K562 (cell line): Measurements from ENCODE around the gene TMEM87B. TPM values are rescaled to one million over a fixed set of nuclear protein-coding genes. Genes with fewer than 3 reads are reported as not detected.
A peak's percentile ranks its signal among the peaks of the same experiment; 100 is the strongest.

Experiments used
- ATAC-seq: fragments of 200-7000 bp; cut with Tn5 transposase; 3 replicates; pipeline ENCODE4 v1.9.1; 2020; ENCODE audit warnings: moderate library complexity
- BruUV-seq: library from RNA; stranded (reverse); fragments of 400-500 nt; replicated peaks from 2 replicates; lab custom pipeline; 2021; lab: Mats Ljungman, UMichigan
- CTCF ChIA-PET: fragments of 300-600 bp; formaldehyde crosslinking; extraction: SDS; loops from one replicate; lab custom pipeline; 2021; ENCODE audit warnings: low intra/inter-chr PET ratio; lab: Yijun Ruan, JAX
- POLR2A ChIA-PET: fragments of 300-600, 350-650 bp; sonication (Branson Sonifier 250); formaldehyde crosslinking; extraction: SDS; loops from one replicate; lab custom pipeline; 2021; ENCODE audit warnings: antibody characterized with exemption, inconsistent platforms; lab: Yijun Ruan, JAX
- DNase-seq, 4 experiments: peaks; one replicate each; pipeline versions ENCODE4 v3.0.0 to v3.0.0-alpha.2; 2011 to 2018; ENCODE audit warnings: low spot score in 3 of 4, mixed read lengths in 3 of 4; ENCODE audit errors: extremely low read depth in 1 of 4
- FAIRE-seq: peaks from 2 replicates; lab custom pipeline; 2011; peaks lifted over from hg19 to GRCh38; lab: Jason Lieb, UNC
- H2AFZ ChIP-seq: 2 replicates; pipeline ENCODE4 v1.6.0; 2011; ENCODE audit warnings: low read depth, low read length, control low read depth, inconsistent platforms
- H3K27ac ChIP-seq: fragments of 200-600 bp; 3 replicates; pipeline ENCODE4 v1.8.0; 2011; ENCODE audit warnings: low read depth, mild to moderate bottlenecking, control low read depth, inconsistent platforms, low read length, moderate library complexity, mixed read lengths; ENCODE audit errors: extremely low read depth
- H3K27me3 ChIP-seq, 2 experiments: fragments of 300-600 bp in 1 of 2; 2 replicates in 1 of 2; 3 replicates in 1 of 2; pipeline versions ENCODE4 v1.6.0 to v1.8.0; 2011; ENCODE audit warnings: inconsistent platforms in 2 of 2, low read length in 2 of 2, mild to moderate bottlenecking in 1 of 2, mixed read lengths in 1 of 2, moderate library complexity in 1 of 2; ENCODE audit not compliant: control insufficient read depth in 2 of 2, insufficient read depth in 2 of 2
- H3K36me3 ChIP-seq: fragments of 300-600 bp; 3 replicates; pipeline ENCODE4 v1.8.0; 2011; ENCODE audit warnings: mild to moderate bottlenecking, low read length, inconsistent platforms; ENCODE audit not compliant: control insufficient read depth, insufficient read depth
- H3K4me1 ChIP-seq, 2 experiments: fragments of 200-600 bp in 1 of 2; replicated peaks in 1 of 2; 2 replicates in 1 of 2; 3 replicates in 1 of 2; pipeline versions ENCODE4 v1.5.1 to v1.8.0; 2011; ENCODE audit warnings: inconsistent platforms in 2 of 2, low read length in 2 of 2, mild to moderate bottlenecking in 1 of 2, mixed read lengths in 1 of 2, moderate library complexity in 1 of 2; ENCODE audit not compliant: control insufficient read depth in 2 of 2, insufficient read depth in 2 of 2
- H3K4me2 ChIP-seq: 2 replicates; pipeline ENCODE4 v1.6.1; 2011; ENCODE audit warnings: low read length, control low read depth, inconsistent platforms, mixed read lengths; ENCODE audit not compliant: insufficient read depth
- H3K4me3 ChIP-seq: fragments of 200-600 bp; sonication (generic), shearing (Covaris generic); 2 replicates; pipeline ENCODE4 v1.5.1; 2016; ENCODE audit warnings: control low read depth, inconsistent platforms
- H3K79me2 ChIP-seq: fragments of 200-600 bp; 3 replicates; pipeline ENCODE4 v1.8.0; 2011; ENCODE audit warnings: low read length, inconsistent platforms; ENCODE audit not compliant: control insufficient read depth, insufficient read depth
- H3K9ac ChIP-seq, 2 experiments: 2 replicates each; pipeline versions ENCODE4 v1.6.0 to v1.6.1; 2011; ENCODE audit warnings: low read depth in 2 of 2, low read length in 2 of 2, control low read depth in 1 of 2, inconsistent platforms in 1 of 2, mild to moderate bottlenecking in 1 of 2, mixed read lengths in 1 of 2; ENCODE audit not compliant: insufficient read depth in 1 of 2
- H3K9me1 ChIP-seq: one replicate; pipeline ENCODE4 v1.6.0; 2011; ENCODE audit warnings: inconsistent platforms, mild to moderate bottlenecking, low read length, moderate library complexity; ENCODE audit not compliant: control insufficient read depth, insufficient read depth
- H3K9me3 ChIP-seq: replicated peaks from 2 replicates; pipeline ENCODE4 v1.5.1; 2011; ENCODE audit warnings: low read depth, low read length, inconsistent platforms; ENCODE audit not compliant: control insufficient read depth, insufficient read depth
- H4K20me1 ChIP-seq: replicated peaks from 2 replicates; pipeline ENCODE4 v1.6.1; 2011; ENCODE audit warnings: low read length, inconsistent platforms, mixed read lengths; ENCODE audit not compliant: control insufficient read depth, insufficient read depth
- CEBPG ChIP-seq, 3 experiments: fragments of 200-800 bp in 1 of 3; sonication (Bioruptor generic) in 1 of 3; sonication (generic) in 1 of 3; formaldehyde crosslinking in 1 of 3; IDR thresholded peaks in 2 of 3; conservative IDR thresholded peaks in 1 of 3; 2 replicates each; pipeline versions ENCODE4 v1.6.1 to v1.8.0; 2016 to 2022; ENCODE audit warnings: missing compliant biosample characterization in 2 of 3, missing genetic modification characterization in 2 of 3, mild to moderate bottlenecking in 1 of 3, missing genetic modification reagents in 1 of 3
- E2F4 ChIP-seq: sonication (generic); formaldehyde crosslinking; IDR thresholded peaks from 2 replicates; pipeline ENCODE4 v1.8.0; 2022; ENCODE audit warnings: mild to moderate bottlenecking, low read depth, missing genetic modification reagents
- L3MBTL2 ChIP-seq: fragments of 450-650 bp; IDR thresholded peaks from 2 replicates; pipeline ENCODE4 v1.6.1; 2016; ENCODE audit warnings: mild to moderate bottlenecking, moderate library complexity
- MLLT1 ChIP-seq, 2 experiments: fragments of 450-650 bp; IDR thresholded peaks; 2 replicates each; pipeline ENCODE4 v1.6.1; 2016
- NFE2 ChIP-seq: IDR thresholded peaks from 2 replicates; pipeline ENCODE4 v1.6.1; 2014; ENCODE audit warnings: antibody characterized with exemption, low read depth
- NFYB ChIP-seq: IDR thresholded peaks from 2 replicates; pipeline ENCODE4 v1.6.1; 2011; ENCODE audit warnings: mild to moderate bottlenecking, moderate library complexity; ENCODE audit not compliant: insufficient read length; ENCODE audit errors: extremely low read depth
- NRF1 ChIP-seq, 2 experiments: fragments of 450-650 bp; IDR thresholded peaks in 1 of 2; conservative IDR thresholded peaks in 1 of 2; 2 replicates each; pipeline ENCODE4 v1.6.1; 2014; ENCODE audit warnings: mild to moderate bottlenecking in 2 of 2
- RBM25 ChIP-seq: fragments of 200-400 bp; formaldehyde crosslinking; IDR thresholded peaks from 2 replicates; pipeline ENCODE4 v1.6.1; 2018; ENCODE audit warnings: low read length, low read depth, moderate library complexity; ENCODE audit not compliant: severe bottlenecking
- SRSF7 ChIP-seq: fragments of 200-400 bp; formaldehyde crosslinking; optimal IDR thresholded peaks from 2 replicates; pipeline ENCODE3; 2017; ENCODE audit warnings: mild to moderate bottlenecking, low read depth, low read length
- YY1 ChIP-seq, 3 experiments: IDR thresholded peaks; 2 replicates each; pipeline ENCODE4 v1.6.1; 2011; ENCODE audit warnings: low read length in 2 of 3, mild to moderate bottlenecking in 2 of 3, moderate library complexity in 2 of 3, borderline replicate concordance in 1 of 3, control low read depth in 1 of 3, low read depth in 1 of 3; ENCODE audit not compliant: insufficient read depth in 3 of 3, insufficient replicate concordance in 2 of 3, control insufficient read depth in 1 of 3, insufficient read length in 1 of 3; ENCODE audit errors: extremely low read depth in 1 of 3
- ZNF785 ChIP-seq: fragments of 250-450 bp; sonication (Bioruptor Pico); IDR thresholded peaks from 2 replicates; pipeline ENCODE4 v1.4.0; 2020; ENCODE audit warnings: mild to moderate bottlenecking
- WGBS: fragments of 100-300 bp; shearing (Covaris generic); methylation state at CpG from one replicate; pipeline ENCODE4 v1.1.6; 2016; ENCODE audit warnings: low coverage, mixed read lengths; ENCODE audit not compliant: insufficient coverage; ENCODE audit errors: missing lambda C conversion rate; 5-methylcytosine and 5-hydroxymethylcytosine counted together
- in situ Hi-C: fragments of 300-500 bp; cut with MboI; formaldehyde crosslinking; loops from 4 replicates; pipeline ENCODE4 v1.15.0; 2018; ENCODE audit warnings: inconsistent platforms, mixed read lengths
- intact Hi-C: fragments of 100-400 bp; cut with micrococcal nuclease; formaldehyde crosslinking; loops from 2 replicates; pipeline ENCODE4 v1.14.2; 2022
- polyA plus RNA-seq, 8 experiments: library from polyadenylated mRNA; depleted of rRNA in 4 of 8; stranded (reverse) in 5 of 8; unstranded in 3 of 8; fragments of >200 nt; fragmentation: Nextera tagmentation in 2 of 8; fragmentation: Illumina TruSeq in 1 of 8; extraction: Ambion mirVana in 2 of 8; extraction: Trizol in 1 of 8; gene quantifications; 2 replicates each; pipeline versions ENCODE4 v1.2.1 to v1.2.3, GENCODE V29; 2011 to 2014; ENCODE audit warnings: inconsistent platforms in 1 of 8, missing spikeins in 1 of 8
- total RNA-seq, 7 experiments: library from RNA; depleted of rRNA in 6 of 7; stranded (reverse); fragments of >200 nt in 6 of 7; fragmentation: Illumina TruSeq in 2 of 7; extraction: Trizol in 2 of 7; gene quantifications; 2 replicates each; pipeline versions ENCODE4 v1.2.1 to v1.2.3, GENCODE V29; 2011 to 2021; ENCODE audit warnings: low replicate concordance in 1 of 7

Gene TMEM87B
- total and polyA plus RNA-seq, 9 of the 15 experiments (the other 6 are each of a cell fraction or from before 2014, with no cell fraction given), result 3.7 to 17.1 (median 11.0) TPM

GRCh38 chr2:112140899-112141625 lies 86.0 kb downstream of the TMEM87B start:
- CTCF ChIA-PET, result no interaction called here
- no peak for FAIRE-seq
- Histone ChIP-seq H3K4me3 (no peak overlapping the region), H3K4me1 (peaks cover 0 to 10% of the 10 kb centered on the region in 2 experiments; a peak in 3 of 5 replicates), H3K9me3 (no peaks in the 10 kb centered on the region), H3K27ac (no peak overlapping the region)
- in situ Hi-C loops (no loop called here), intact Hi-C loops (no loop called here)
- no peak for DNase-seq
- peak; percentile 30 for TF ChIP-seq RBM25
- no peak for TF ChIP-seq L3MBTL2
- TF ChIP-seq, all 486 proteins: peak for 1
- Histone ChIP-seq H4K20me1 (no peaks in the 10 kb centered on the region), H3K9ac (no peak overlapping the region), H3K36me3 (no peaks in the 10 kb centered on the region), H2AFZ (no peak overlapping the region), H3K27me3 (peaks cover 31 to 51% of the 10 kb centered on the region in 2 experiments; a peak in 4 of 5 replicates), H3K79me2 (no peaks in the 10 kb centered on the region), H3K9me1 (no peaks in the 10 kb centered on the region), H3K4me2 (no peak overlapping the region)
- 12% methylated on average over 20 of the region's 20 CpGs for WGBS
- BruUV-seq, result no TSS peak
- POLR2A ChIA-PET, result no interaction called here
- ATAC-seq, result no peak

GRCh38 chr2:112141626-112142007 lies 86.5 kb downstream of the TMEM87B start:
- POLR2A ChIA-PET, result no interaction called here
- H4K20me1 ChIP-seq, result no peaks in the 10 kb centered on the region
- no peaks in the 10 kb centered on the region for H3K79me2 ChIP-seq
- DNase-seq, result no peak
- intact Hi-C loops, result no loop called here
- no peak for FAIRE-seq
- in situ Hi-C loops, result no loop called here
- H3K4me3 ChIP-seq, result no peak overlapping the region
- no peaks in the 10 kb centered on the region for H3K9me3 ChIP-seq
- peaks cover 0 to 10% of the 10 kb centered on the region in 2 experiments; a peak in 3 of 5 replicates for H3K4me1 ChIP-seq
- CTCF ChIA-PET, result no interaction called here
- BruUV-seq, result no TSS peak
- no peaks in the 10 kb centered on the region for H3K9me1 ChIP-seq
- no peaks in the 10 kb centered on the region for H3K36me3 ChIP-seq
- no peak overlapping the region for H3K9ac ChIP-seq
- 22% methylated on average over 7 of the region's 7 CpGs for WGBS
- no peak for ATAC-seq
- no peak overlapping the region for H3K27ac ChIP-seq
- no peak overlapping the region for H3K4me2 ChIP-seq
- H2AFZ ChIP-seq, result no peak overlapping the region
- H3K27me3 ChIP-seq, result peaks cover 26 to 52% of the 10 kb centered on the region in 2 experiments; a peak in 4 of 5 replicates
- TF ChIP-seq NFYB, result no peak
- no peak for TF ChIP-seq E2F4
- no peak for TF ChIP-seq SRSF7
- no peak for TF ChIP-seq NRF1 (conservative IDR thresholded peaks at IDR 0.05 in 1 of 2, IDR thresholded peaks at IDR 0.05 in 1 of 2)
- no peak for TF ChIP-seq ZNF785 (CRISPR knock-in tag)
- TF ChIP-seq MLLT1 (IDR thresholded peaks at IDR 0.05), result no peak
- TF ChIP-seq YY1 (IDR thresholded peaks at IDR 0.05; ENCODE audit: borderline replicate concordance in 1 of 3, control insufficient read depth in 1 of 3, extremely low read depth in 1 of 3, insufficient read depth in 3 of 3, insufficient read length in 1 of 3, insufficient replicate concordance in 2 of 3, low read depth in 1 of 3, low read length in 2 of 3), result no peak
- TF ChIP-seq CEBPG (CRISPR knock-in tag; IDR thresholded peaks at IDR 0.05), result no peak
- no peak for TF ChIP-seq CEBPG (tag; conservative IDR thresholded peaks at IDR 0.05 in 1 of 2, IDR thresholded peaks at IDR 0.05 in 1 of 2)
- TF ChIP-seq NFE2, result no peak
